CD4-positive, alpha-beta T cell (primary cell): ENCODE measurements around the gene FBXL14. TPM values are rescaled to one million over a fixed set of nuclear protein-coding genes. Genes with fewer than 3 reads are reported as not detected.
A peak's percentile ranks its signal among the peaks of the same experiment; 100 is the strongest.

ENCODE experiments used
- ATAC-seq: fragments of 200-7000 bp; cut with Tn5 transposase; one replicate; pipeline ENCODE4 v1.10.0; 2022; ENCODE audit warnings: mild to moderate bottlenecking; ENCODE audit not compliant: poor library complexity
- CTCF ChIA-PET: fragments of 350-600 bp; sonication (Branson Sonifier 250); formaldehyde crosslinking; loops from one replicate; lab custom pipeline; 2021; ENCODE audit warnings: antibody characterized with exemption, inconsistent platforms; lab: Charles Lee
- POLR2A ChIA-PET: fragments of 350-600 bp; sonication (Branson Sonifier 250); formaldehyde crosslinking; loops from one replicate; lab custom pipeline; 2021; ENCODE audit warnings: antibody characterized with exemption, inconsistent platforms; lab: Charles Lee
- DNase-seq, 14 experiments: peaks; one replicate each; pipeline ENCODE4 v3.0.0-alpha.2; 2013 to 2020; ENCODE audit warnings: mixed read lengths in 2 of 14
- H3K27ac ChIP-seq, 2 donors: one replicate each; pipeline versions ENCODE4 v1.5.1 to v1.7.0; 2013; ENCODE audit warnings: low read length in 2 of 2, low read depth in 1 of 2, mild to moderate bottlenecking in 1 of 2
- H3K27me3 ChIP-seq, 2 experiments: 1 replicate in 1 of 2; 2 replicates in 1 of 2; pipeline versions ENCODE4 v1.6.1 to v1.7.0; 2013; ENCODE audit warnings: low read length in 2 of 2, control low read depth in 1 of 2, mild to moderate bottlenecking in 1 of 2, moderate library complexity in 1 of 2; ENCODE audit not compliant: insufficient read depth in 2 of 2, control insufficient read depth in 1 of 2
- H3K36me3 ChIP-seq: one replicate; pipeline ENCODE4 v1.6.1; 2013; ENCODE audit warnings: low read length, control low read depth; ENCODE audit not compliant: insufficient read depth
- H3K4me1 ChIP-seq: one replicate; pipeline ENCODE4 v1.6.1; 2013; ENCODE audit warnings: low read length, control low read depth; ENCODE audit not compliant: insufficient read depth
- H3K4me3 ChIP-seq: one replicate; pipeline ENCODE4 v1.5.1; 2013; ENCODE audit warnings: mild to moderate bottlenecking, low read length, moderate library complexity
- H3K9me3 ChIP-seq, 2 experiments: 1 replicate in 1 of 2; 2 replicates in 1 of 2; pipeline versions ENCODE4 v1.6.1 to v1.7.0; 2013; ENCODE audit warnings: low read length in 2 of 2, mild to moderate bottlenecking in 2 of 2, control low read depth in 1 of 2, moderate library complexity in 1 of 2; ENCODE audit not compliant: control insufficient read depth in 1 of 2, insufficient read depth in 1 of 2
- H3K27ac Mint-ChIP-seq: one replicate; pipeline ENCODE4 v1.8.0; 2020; ENCODE audit warnings: mixed read lengths
- H3K27me3 Mint-ChIP-seq: one replicate; pipeline ENCODE4 v1.8.0; 2021; ENCODE audit warnings: mixed read lengths
- H3K36me3 Mint-ChIP-seq: one replicate; pipeline ENCODE4 v1.8.0; 2021; ENCODE audit warnings: low read depth, mixed read lengths
- H3K4me1 Mint-ChIP-seq: one replicate; pipeline ENCODE4 v1.8.0; 2021; ENCODE audit warnings: low read depth, mixed read lengths
- H3K4me3 Mint-ChIP-seq: one replicate; pipeline ENCODE4 v1.8.0; 2020; ENCODE audit warnings: mild to moderate bottlenecking, mixed read lengths
- H3K9me3 Mint-ChIP-seq: one replicate; pipeline ENCODE4 v1.8.0; 2020; ENCODE audit warnings: mixed read lengths
- CTCF ChIP-seq: fragments of 200-600 bp; IDR thresholded peaks from one replicate; pipeline ENCODE4 v1.8.0; 2022; ENCODE audit warnings: antibody characterized with exemption, mild to moderate bottlenecking
- intact Hi-C, 2 experiments: fragments of 100-400 bp; cut with DNase I in 1 of 2; cut with micrococcal nuclease in 1 of 2; formaldehyde crosslinking; loops; one replicate each; pipeline versions ENCODE4 v1.15.1 to v1.9.0; 2023 to 2025; cut with DNase I, micrococcal nuclease
- total RNA-seq, 174 experiments: library from RNA in 2 of 174; stranded (reverse) in 2 of 174; gene quantifications; one replicate each; pipeline ENCODE4 v1.2.3 and lab custom pipeline; 2021 to 2026

Gene FBXL14
- total RNA-seq, 2 experiments from 2014 or later, result 32.3 to 33.6 TPM

- no peak overlapping the region for H3K27ac Mint-ChIP-seq
- peaks cover 18% of the 10 kb centered on the region for H3K27me3 Mint-ChIP-seq
- ChIA-PET CTCF (no interaction called here), POLR2A (no interaction called here)
- Histone ChIP-seq H3K4me1 (peaks cover 5% of the 10 kb centered on the region), H3K27ac (no peak overlapping the region), H3K9me3 (no peaks in the 10 kb centered on the region), H3K4me3 (no peak overlapping the region), H3K36me3 (no peaks in the 10 kb centered on the region), H3K27me3 (peaks cover 0 to under 1% of the 10 kb centered on the region in 2 experiments)
- DNase-seq, result no peak
- no peaks in the 10 kb centered on the region for H3K9me3 Mint-ChIP-seq
- intact Hi-C loops, result loop anchor here in 1 of 2 experiments (10.0 kb wide), 1 partner anchor 945 kb away; no protein-coding TSS in a partner anchor
- H3K36me3 Mint-ChIP-seq, result no peaks in the 10 kb centered on the region
- peaks cover 3% of the 10 kb centered on the region for H3K4me1 Mint-ChIP-seq
- no peak for ATAC-seq
- no peak overlapping the region for H3K4me3 Mint-ChIP-seq
- no peak for TF ChIP-seq CTCF
These were observed 45.2 kb upstream of the FBXL14 start for GRCh38 chr12:1639538-1639937.

GRCh38 chr12:1638203-1638602 lies 43.8 kb upstream of the FBXL14 start:
- TF ChIP-seq CTCF, result no peak
- Mint-ChIP-seq H3K4me3 (no peak overlapping the region), H3K9me3 (no peaks in the 10 kb centered on the region), H3K27ac (no peak overlapping the region), H3K36me3 (no peaks in the 10 kb centered on the region), H3K27me3 (peaks cover 29% of the 10 kb centered on the region), H3K4me1 (peaks cover 5% of the 10 kb centered on the region)
- H3K4me3 ChIP-seq, result no peak overlapping the region
- ChIA-PET POLR2A (no interaction called here), CTCF (no interaction called here)
- H3K27ac ChIP-seq, result no peak overlapping the region
- H3K4me1 ChIP-seq, result peaks cover 5% of the 10 kb centered on the region
- ATAC-seq (no peak), DNase-seq (no peak)
- intact Hi-C loops, result loop anchor here in 1 of 2 experiments (10.0 kb wide), 1 partner anchor 947 kb away; no protein-coding TSS in a partner anchor
- H3K36me3 ChIP-seq, result no peaks in the 10 kb centered on the region
- H3K27me3 ChIP-seq, result peaks cover 5 to 11% of the 10 kb centered on the region in 2 experiments
- H3K9me3 ChIP-seq, result no peaks in the 10 kb centered on the region

GRCh38 chr12:1635301-1636095 lies 41.1 kb upstream of the FBXL14 start:
- ATAC-seq (no peak), DNase-seq (peak in 2 of 14 experiments; percentile 33 to 45)
- no peak overlapping the region for H3K4me3 Mint-ChIP-seq
- Histone ChIP-seq H3K4me1 (peaks cover 12% of the 10 kb centered on the region), H3K27ac (no peak overlapping the region), H3K9me3 (peaks cover 0 to 5% of the 10 kb centered on the region in 2 experiments), H3K4me3 (no peak overlapping the region), H3K27me3 (peaks cover 28 to 35% of the 10 kb centered on the region in 2 experiments), H3K36me3 (no peaks in the 10 kb centered on the region)
- ChIA-PET POLR2A (interaction anchor here (1.2 to 2.0 kb wide), 3 partner anchors 18 to 304 kb away, joined by 3 to 8 read pairs (median 7); no protein-coding TSS in a partner anchor), CTCF (interaction anchor here (0.9 to 2.3 kb wide), 11 partner anchors 9 to 423 kb away, joined by 3 to 19 read pairs (median 4); no protein-coding TSS in a partner anchor)
- H3K9me3 Mint-ChIP-seq, result no peaks in the 10 kb centered on the region
- peaks cover 54% of the 10 kb centered on the region for H3K27me3 Mint-ChIP-seq
- intact Hi-C loops, result loop anchor here in 1 of 2 experiments (10.0 kb wide), 1 partner anchor 949 kb away; no protein-coding TSS in a partner anchor
- no peaks in the 10 kb centered on the region for H3K36me3 Mint-ChIP-seq
- TF ChIP-seq CTCF, result no peak
- H3K4me1 Mint-ChIP-seq, result peaks cover 18% of the 10 kb centered on the region
- no peak overlapping the region for H3K27ac Mint-ChIP-seq
